Kidney epithelial cell (primary cell): ENCODE results near the gene DDX5. TPM values are rescaled to one million over a fixed set of nuclear protein-coding genes. Genes with fewer than 3 reads are reported as not detected.

Experiments
- DNase-seq: peaks from one replicate; pipeline ENCODE4 v3.0.0-alpha.2; 2010; ENCODE audit warnings: low read depth
- H3K27me3 ChIP-seq: 2 replicates; pipeline ENCODE4 v1.6.0; 2011; ENCODE audit warnings: low read length; ENCODE audit not compliant: control insufficient read depth, insufficient read depth
- H3K36me3 ChIP-seq: 2 replicates; pipeline ENCODE4 v1.5.1; 2011; ENCODE audit warnings: low read length; ENCODE audit not compliant: control insufficient read depth, insufficient read depth
- H3K4me3 ChIP-seq: 2 replicates; pipeline ENCODE4 v1.5.1; 2011; ENCODE audit warnings: low read depth, mild to moderate bottlenecking, control low read depth, low read length
- total RNA-seq: library from RNA; depleted of rRNA; stranded (reverse); fragments of >200 nt; gene quantifications from 2 replicates; pipeline ENCODE4 v1.2.3, GENCODE V29; 2015
- TF ChIP-seq, protein P1 (sequence below): IDR thresholded peaks from 2 replicates; pipeline ENCODE4 v1.5.1; 2011; ENCODE audit warnings: mild to moderate bottlenecking, moderate library complexity, low read length, control low read depth, inconsistent platforms; ENCODE audit not compliant: insufficient read depth, poor library complexity, severe bottlenecking

Gene DDX5
- total RNA-seq, 1 donor from 2014 or later: 1,044 TPM

DNA sequence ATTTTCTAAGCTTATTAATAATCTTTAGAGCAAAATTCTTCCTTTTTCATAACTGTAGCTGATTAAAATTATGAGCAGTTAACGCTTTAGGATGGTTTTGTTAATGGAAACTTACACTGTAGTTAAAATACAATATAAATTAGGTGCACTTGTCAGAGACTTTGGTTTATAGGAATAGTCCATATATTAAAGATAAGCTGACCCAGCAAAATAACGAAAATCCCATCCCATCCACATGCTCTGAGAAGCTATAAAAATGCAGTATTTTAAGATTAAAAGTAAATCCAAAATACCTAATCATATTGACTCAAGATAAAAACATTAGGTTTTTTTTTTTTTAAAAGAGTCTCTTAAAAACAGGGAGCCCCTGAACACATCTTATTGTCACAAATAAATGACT, 38.7 kb upstream of the DDX5 start:
- Histone ChIP-seq H3K36me3 (peaks cover 1% of the 10 kb centered on the region), H3K27me3 (no peaks in the 10 kb centered on the region), H3K4me3 (no peak overlapping the region)
- DNase-seq: no peak
- TF ChIP-seq, protein P1, sequence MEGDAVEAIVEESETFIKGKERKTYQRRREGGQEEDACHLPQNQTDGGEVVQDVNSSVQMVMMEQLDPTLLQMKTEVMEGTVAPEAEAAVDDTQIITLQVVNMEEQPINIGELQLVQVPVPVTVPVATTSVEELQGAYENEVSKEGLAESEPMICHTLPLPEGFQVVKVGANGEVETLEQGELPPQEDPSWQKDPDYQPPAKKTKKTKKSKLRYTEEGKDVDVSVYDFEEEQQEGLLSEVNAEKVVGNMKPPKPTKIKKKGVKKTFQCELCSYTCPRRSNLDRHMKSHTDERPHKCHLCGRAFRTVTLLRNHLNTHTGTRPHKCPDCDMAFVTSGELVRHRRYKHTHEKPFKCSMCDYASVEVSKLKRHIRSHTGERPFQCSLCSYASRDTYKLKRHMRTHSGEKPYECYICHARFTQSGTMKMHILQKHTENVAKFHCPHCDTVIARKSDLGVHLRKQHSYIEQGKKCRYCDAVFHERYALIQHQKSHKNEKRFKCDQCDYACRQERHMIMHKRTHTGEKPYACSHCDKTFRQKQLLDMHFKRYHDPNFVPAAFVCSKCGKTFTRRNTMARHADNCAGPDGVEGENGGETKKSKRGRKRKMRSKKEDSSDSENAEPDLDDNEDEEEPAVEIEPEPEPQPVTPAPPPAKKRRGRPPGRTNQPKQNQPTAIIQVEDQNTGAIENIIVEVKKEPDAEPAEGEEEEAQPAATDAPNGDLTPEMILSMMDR: no peak

DNA sequence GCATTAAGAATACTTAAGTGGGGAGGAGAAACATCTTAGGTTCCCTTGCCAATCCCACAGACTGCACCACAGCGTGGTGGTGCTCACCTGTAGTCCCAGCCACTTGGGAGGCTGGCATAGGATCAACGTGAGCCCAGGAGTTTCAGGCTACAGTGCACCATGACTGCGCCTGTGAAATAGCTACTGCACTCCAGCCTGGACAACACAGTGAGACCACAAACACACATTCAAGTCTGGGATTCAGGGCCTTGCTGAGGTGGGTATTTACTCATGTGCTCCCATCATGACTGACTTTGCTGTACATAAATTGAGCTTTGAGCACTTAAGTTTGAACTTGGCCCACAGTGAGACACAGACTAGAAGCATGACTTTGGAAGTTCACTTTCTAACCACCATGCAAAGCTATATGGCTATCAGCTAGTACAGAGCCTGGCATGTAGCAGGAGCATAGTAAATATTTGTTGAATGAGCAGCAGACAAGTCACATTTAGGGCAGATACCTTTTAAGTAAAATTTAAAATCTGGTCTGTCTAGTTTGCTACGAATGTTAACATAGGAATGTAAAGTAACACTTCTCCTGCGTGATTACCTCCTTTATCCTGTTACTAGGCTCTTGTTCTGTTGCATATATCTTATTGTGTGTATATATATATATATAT, 34.2 kb upstream of the DDX5 start:
- Histone ChIP-seq H3K36me3 (peaks cover 3% of the 10 kb centered on the region), H3K27me3 (no peaks in the 10 kb centered on the region), H3K4me3 (no peak overlapping the region)
- no peak for DNase-seq
- TF ChIP-seq, protein P1: no peak

DNA sequence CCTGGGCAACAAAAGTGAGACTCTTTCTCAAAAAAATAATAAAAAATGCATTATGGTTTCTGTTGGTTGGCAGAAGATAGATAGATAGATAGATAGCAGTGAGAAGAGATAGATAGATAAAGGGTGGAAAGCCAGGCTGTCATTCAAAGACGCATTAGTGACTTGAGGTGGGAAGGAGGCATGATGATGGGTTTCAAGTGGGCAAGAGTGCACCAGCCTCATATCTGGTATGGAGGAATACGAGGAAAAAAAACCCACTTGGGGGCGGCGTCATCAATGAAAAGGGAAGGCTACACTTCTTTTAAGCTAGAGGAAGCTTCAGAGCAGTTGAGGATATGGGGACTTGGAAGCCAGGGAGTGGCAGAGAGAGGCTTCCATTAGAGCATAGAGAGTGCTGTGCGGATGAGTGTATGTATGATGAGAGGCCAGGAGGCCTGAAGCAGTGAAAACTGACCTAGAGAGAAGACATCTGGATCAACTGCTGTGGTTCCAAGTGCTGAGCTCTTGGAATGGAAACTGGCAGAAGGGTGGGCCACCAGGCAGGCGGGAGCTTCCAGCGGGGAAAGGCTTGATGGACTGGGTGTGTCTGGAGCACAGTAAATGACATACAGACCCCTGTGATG, 32.5 kb upstream of the DDX5 start:
- H3K27me3 ChIP-seq: no peaks in the 10 kb centered on the region
- H3K4me3 ChIP-seq: no peak overlapping the region
- DNase-seq: no peak
- TF ChIP-seq, protein P1: no peak
- H3K36me3 ChIP-seq: peaks cover 3% of the 10 kb centered on the region

DNA sequence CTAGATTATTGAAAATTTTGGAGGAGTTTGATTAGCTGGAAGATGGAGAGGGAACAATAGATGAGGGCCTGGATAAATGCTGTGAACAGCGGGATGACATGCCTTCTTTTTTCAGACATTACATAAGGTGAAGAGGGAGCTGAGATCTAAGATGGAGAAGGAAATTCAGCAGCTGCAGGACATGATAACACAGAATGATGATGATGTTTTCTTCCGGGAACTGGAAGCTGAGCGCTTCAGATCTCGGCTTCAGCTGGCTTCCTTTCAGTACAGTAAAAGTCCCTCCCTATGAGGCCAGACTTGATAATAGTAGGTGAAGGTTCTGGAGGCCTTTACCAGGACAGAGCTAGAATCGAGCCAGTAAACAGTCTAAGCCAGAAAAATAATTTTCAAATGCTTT, 31.4 kb upstream of the DDX5 start:
- Histone ChIP-seq H3K4me3 (no peak overlapping the region), H3K36me3 (peaks cover 3% of the 10 kb centered on the region), H3K27me3 (no peaks in the 10 kb centered on the region)
- no peak for DNase-seq
- TF ChIP-seq, protein P1: no peak

DNA sequence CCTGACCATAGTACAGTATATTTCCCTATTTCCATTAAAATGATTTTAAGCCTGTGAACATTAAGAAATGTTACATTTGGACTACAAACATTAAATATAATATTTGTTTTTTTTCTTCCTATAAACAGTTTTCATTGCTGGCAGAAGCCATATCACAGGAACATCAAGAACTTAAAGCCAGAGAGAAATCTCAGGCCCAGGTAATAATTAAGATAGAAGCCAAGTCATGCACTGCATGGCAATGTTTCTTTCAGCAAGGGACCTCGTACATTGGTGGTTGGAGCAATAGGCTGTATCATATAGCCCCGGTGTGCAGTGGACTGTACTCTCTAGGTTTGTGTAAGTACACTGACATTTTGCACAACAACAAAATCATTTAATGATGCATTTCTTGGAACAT, 30.8 kb upstream of the DDX5 start:
- Histone ChIP-seq H3K4me3 (no peak overlapping the region), H3K36me3 (peaks cover 3% of the 10 kb centered on the region), H3K27me3 (no peaks in the 10 kb centered on the region)
- no peak for DNase-seq
- TF ChIP-seq, protein P1: no peak

DNA sequence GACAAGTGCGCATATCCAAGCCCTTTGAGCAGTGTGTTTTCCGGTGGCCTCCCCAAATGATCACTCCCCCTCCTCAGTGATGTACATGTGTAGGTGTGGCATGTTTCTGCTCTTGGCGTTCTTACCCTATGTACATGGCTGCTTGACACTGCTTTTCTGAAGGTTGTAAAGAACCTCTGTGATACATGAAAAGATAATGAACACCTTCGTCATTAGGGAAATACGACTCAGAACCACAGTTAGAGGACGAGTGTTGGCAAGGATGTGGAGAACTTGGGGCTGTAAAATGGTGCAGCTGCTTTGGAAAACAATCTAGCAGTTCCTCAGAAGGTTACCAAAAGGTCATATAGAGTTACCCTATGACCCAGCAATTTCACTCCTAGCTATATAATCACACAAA, 29.3 kb upstream of the DDX5 start:
- no peaks in the 10 kb centered on the region for H3K27me3 ChIP-seq
- H3K4me3 ChIP-seq: no peak overlapping the region
- DNase-seq: no peak
- TF ChIP-seq, protein P1: no peak
- peaks cover 3% of the 10 kb centered on the region for H3K36me3 ChIP-seq
